ENCODE measurements around the gene ST8SIA6. TPM values are rescaled to one million over a fixed set of nuclear protein-coding genes. Genes with fewer than 3 reads are reported as not detected.
A peak's percentile ranks its signal among the peaks of the same experiment; 100 is the strongest.

The ST8SIA6 gene
- total and polyA plus RNA-seq, 2 of the 8 experiments (the other 6 are each of a cell fraction or from before 2014, with no cell fraction given) = 0.70 to 1.1 TPM

GRCh38 chr10:17422931-17423330 lies 31.5 kb downstream of the ST8SIA6 start:
- Histone ChIP-seq H4K8ac (ENCODE audit: extremely low read depth, insufficient read depth, low read length) (no peak overlapping the region), H3K27me3 (replicated peaks in 1 of 4; ENCODE audit: control insufficient read depth in 3 of 4, extremely low read depth in 1 of 4, insufficient read depth in 3 of 4, low read length in 3 of 4) (no peaks in the 10 kb centered on the region), H2BK120ac (replicated peaks; ENCODE audit: low read depth, low read length) (no peak overlapping the region), H3K9me3 (ENCODE audit: insufficient read depth in 2 of 2, low read depth in 1 of 2, low read length in 1 of 2) (no peaks in the 10 kb centered on the region), H3K79me1 (ENCODE audit: low read depth, low read length) (no peaks in the 10 kb centered on the region), H2AFZ (ENCODE audit: low read length) (no peak overlapping the region), H4K91ac (replicated peaks; ENCODE audit: insufficient read length, low read length) (no peak overlapping the region), H2BK5ac (ENCODE audit: low read depth, low read length) (no peak overlapping the region), H3K23ac (ENCODE audit: insufficient read length) (no peak overlapping the region), H3K9ac (replicated peaks in 1 of 4; ENCODE audit: extremely low read depth in 1 of 4, low read depth in 3 of 4, low read length in 3 of 4) (no peak overlapping the region), H3K4ac (replicated peaks; ENCODE audit: insufficient read length, low read depth, low read length) (no peak overlapping the region), H3K4me1 (replicated peaks in 1 of 4; ENCODE audit: control insufficient read depth in 3 of 4, insufficient read depth in 4 of 4, low read length in 3 of 4) (no peaks in the 10 kb centered on the region), H3K36me3 (ENCODE audit: control insufficient read depth in 2 of 4, insufficient read depth in 4 of 4, low read length in 3 of 4) (no peaks in the 10 kb centered on the region), H3K27ac (ENCODE audit: low read depth, low read length) (no peak overlapping the region), H2AK5ac (ENCODE audit: low read depth, low read length) (no peak overlapping the region), H3K4me2 (ENCODE audit: insufficient read depth in 1 of 2, low read depth in 2 of 2, low read length in 2 of 2) (no peak overlapping the region), H3K14ac (ENCODE audit: insufficient read length) (no peak overlapping the region), H2BK20ac (ENCODE audit: low read length) (no peak overlapping the region), H2BK12ac (ENCODE audit: low read depth, low read length) (no peak overlapping the region), H3K23me2 (ENCODE audit: low read depth, low read length) (no peaks in the 10 kb centered on the region), H3K56ac (replicated peaks; ENCODE audit: insufficient read length, low read depth, low read length) (no peak overlapping the region), H3K4me3 (ENCODE audit: extremely low read depth in 1 of 4, insufficient read depth in 2 of 4, low read depth in 3 of 4, low read length in 4 of 4) (no peak overlapping the region), H4K20me1 (replicated peaks in 1 of 2; ENCODE audit: control insufficient read depth in 1 of 2, insufficient read depth in 2 of 2, low read length in 2 of 2) (no peaks in the 10 kb centered on the region), H4K5ac (ENCODE audit: insufficient read length, low read depth, low read length) (no peak overlapping the region), H3K79me2 (ENCODE audit: control insufficient read depth in 1 of 2, insufficient read depth in 2 of 2, low read length in 2 of 2) (no peaks in the 10 kb centered on the region), H3K18ac (ENCODE audit: extremely low read depth, low read length) (no peak overlapping the region), H2BK15ac (ENCODE audit: low read length) (no peak overlapping the region)
- CTCF ChIA-PET (ENCODE audit: partially characterized antibody) = interaction anchor here (0.5 kb wide), 1 partner anchor 9 kb away, joined by 3 read pairs; no protein-coding TSS in a partner anchor
- DNase-seq (ENCODE audit: low read depth in 1 of 2, low spot score in 2 of 2) (peak in 1 of 2 experiments; percentile 0), FAIRE-seq (no peak)
- 84% methylated on average over 5 of the region's 5 CpGs; no CpG with 5 or more reads in 1 of the 2 experiments for WGBS, 2 experiments (ENCODE audit: extremely low coverage in 1 of 2, insufficient coverage in 1 of 2, insufficient read length in 1 of 2, insufficient replicate concordance in 2 of 2, low coverage in 1 of 2, low lambda C conversion rate in 2 of 2, missing lambda C conversion rate in 1 of 2)
- POLR2A ChIA-PET (ENCODE audit: partially characterized antibody) = no interaction called here
- no peak for TF ChIP-seq GTF2F1 (IDR thresholded peaks at IDR 0.05; ENCODE audit: borderline replicate concordance, low read depth, low read length)
- no peak for TF ChIP-seq TAF7 (optimal IDR thresholded peaks at IDR 0.05; ENCODE audit: borderline replicate concordance, low read depth, low read length)
- TF ChIP-seq CTCF (IDR thresholded peaks at IDR 0.05; ENCODE audit: control extremely low read depth in 1 of 3, insufficient read depth in 1 of 3, low read depth in 1 of 3, low read length in 3 of 3) = no peak
- no peak for TF ChIP-seq SUZ12 (IDR thresholded peaks at IDR 0.05; ENCODE audit: low read length)
- TF ChIP-seq BRCA1 (IDR thresholded peaks at IDR 0.05; ENCODE audit: low read depth, low read length) = no peak
- TF ChIP-seq PHF8 (conservative IDR thresholded peaks at IDR 0.05; ENCODE audit: low read depth, low read length) = no peak
- TF ChIP-seq USF2 (IDR thresholded peaks at IDR 0.05; ENCODE audit: low read length) = no peak
- TF ChIP-seq NANOG (IDR thresholded peaks at IDR 0.05; ENCODE audit: insufficient read depth, low read depth, low read length, poor library complexity, severe bottlenecking) = no peak
- no peak for TF ChIP-seq SP4 (IDR thresholded peaks at IDR 0.05; ENCODE audit: low read length)
- no peak for TF ChIP-seq RFX5 (IDR thresholded peaks at IDR 0.05; ENCODE audit: borderline replicate concordance, low read depth, low read length)

Measured in H1 (cell line).